ENCODE measurements around the gene DPYSL4.

- no peak for TF ChIP-seq POLR2AphosphoS5 (IDR thresholded peaks at IDR 0.05; ENCODE audit: low read depth, low read length)
- TF ChIP-seq, protein P1, sequence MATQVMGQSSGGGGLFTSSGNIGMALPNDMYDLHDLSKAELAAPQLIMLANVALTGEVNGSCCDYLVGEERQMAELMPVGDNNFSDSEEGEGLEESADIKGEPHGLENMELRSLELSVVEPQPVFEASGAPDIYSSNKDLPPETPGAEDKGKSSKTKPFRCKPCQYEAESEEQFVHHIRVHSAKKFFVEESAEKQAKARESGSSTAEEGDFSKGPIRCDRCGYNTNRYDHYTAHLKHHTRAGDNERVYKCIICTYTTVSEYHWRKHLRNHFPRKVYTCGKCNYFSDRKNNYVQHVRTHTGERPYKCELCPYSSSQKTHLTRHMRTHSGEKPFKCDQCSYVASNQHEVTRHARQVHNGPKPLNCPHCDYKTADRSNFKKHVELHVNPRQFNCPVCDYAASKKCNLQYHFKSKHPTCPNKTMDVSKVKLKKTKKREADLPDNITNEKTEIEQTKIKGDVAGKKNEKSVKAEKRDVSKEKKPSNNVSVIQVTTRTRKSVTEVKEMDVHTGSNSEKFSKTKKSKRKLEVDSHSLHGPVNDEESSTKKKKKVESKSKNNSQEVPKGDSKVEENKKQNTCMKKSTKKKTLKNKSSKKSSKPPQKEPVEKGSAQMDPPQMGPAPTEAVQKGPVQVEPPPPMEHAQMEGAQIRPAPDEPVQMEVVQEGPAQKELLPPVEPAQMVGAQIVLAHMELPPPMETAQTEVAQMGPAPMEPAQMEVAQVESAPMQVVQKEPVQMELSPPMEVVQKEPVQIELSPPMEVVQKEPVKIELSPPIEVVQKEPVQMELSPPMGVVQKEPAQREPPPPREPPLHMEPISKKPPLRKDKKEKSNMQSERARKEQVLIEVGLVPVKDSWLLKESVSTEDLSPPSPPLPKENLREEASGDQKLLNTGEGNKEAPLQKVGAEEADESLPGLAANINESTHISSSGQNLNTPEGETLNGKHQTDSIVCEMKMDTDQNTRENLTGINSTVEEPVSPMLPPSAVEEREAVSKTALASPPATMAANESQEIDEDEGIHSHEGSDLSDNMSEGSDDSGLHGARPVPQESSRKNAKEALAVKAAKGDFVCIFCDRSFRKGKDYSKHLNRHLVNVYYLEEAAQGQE (IDR thresholded peaks at IDR 0.05; ENCODE audit: insufficient read depth in 1 of 2, low read depth in 2 of 2, low read length in 2 of 2) = no peak
- no peak for TF ChIP-seq TAF1 (IDR thresholded peaks at IDR 0.05; ENCODE audit: borderline replicate concordance, insufficient read depth, low read length)
- no peak for TF ChIP-seq SIN3A (IDR thresholded peaks at IDR 0.05; ENCODE audit: borderline replicate concordance, insufficient read depth, low read length)
Observed at GRCh38 chr10:132151951-132152505, 34.7 kb upstream of the DPYSL4 start.

Measured in PFSK-1 (cell line).